NCI-H748 treated with DMSO at 0.1 percent for 48 hours (cell line): ENCODE results near the gene AKR1B15.

Source experiments
- DNase-seq: peaks from one replicate; lab custom pipeline; 2025; lab: John Stamatoyannopoulos, UW

AKR1B15 gene

DNA sequence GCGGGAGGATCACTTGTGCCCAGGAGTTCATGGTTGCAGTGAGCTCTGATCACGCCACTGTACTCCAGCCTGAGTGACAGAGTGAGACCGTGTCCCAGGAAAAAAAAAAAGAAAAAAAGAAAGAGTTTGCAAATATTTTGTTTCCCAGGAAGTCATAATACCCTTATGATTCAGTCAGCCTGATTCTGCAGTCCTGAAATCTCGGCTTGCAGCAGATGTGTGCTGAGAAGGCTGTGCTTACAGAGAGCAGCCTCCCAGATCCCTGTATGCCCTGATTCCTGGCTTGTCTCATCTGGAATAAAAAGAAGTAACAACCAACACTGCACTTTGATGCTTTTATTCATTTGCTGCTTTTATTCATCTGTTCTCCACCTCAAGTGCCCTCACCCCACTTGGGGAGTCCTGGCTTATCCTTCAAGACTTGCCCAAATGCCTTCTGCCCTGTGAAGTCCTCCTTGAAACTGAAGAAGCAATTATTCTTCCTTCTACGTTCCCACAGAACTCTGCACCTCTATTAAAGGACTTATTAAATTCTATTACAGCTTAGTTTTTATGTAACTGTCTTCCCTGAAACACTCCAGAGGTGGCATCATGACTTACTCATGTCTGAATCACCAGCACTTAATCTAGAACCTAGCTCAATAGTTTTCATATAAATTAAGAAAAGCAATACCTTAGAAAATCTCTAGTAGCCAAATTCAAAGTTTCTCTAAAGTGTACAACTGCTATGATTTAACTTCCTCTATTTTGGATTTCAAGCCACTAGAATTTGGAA, 70.0 kb downstream of the AKR1B15 start:
- no peak for DNase-seq

DNA sequence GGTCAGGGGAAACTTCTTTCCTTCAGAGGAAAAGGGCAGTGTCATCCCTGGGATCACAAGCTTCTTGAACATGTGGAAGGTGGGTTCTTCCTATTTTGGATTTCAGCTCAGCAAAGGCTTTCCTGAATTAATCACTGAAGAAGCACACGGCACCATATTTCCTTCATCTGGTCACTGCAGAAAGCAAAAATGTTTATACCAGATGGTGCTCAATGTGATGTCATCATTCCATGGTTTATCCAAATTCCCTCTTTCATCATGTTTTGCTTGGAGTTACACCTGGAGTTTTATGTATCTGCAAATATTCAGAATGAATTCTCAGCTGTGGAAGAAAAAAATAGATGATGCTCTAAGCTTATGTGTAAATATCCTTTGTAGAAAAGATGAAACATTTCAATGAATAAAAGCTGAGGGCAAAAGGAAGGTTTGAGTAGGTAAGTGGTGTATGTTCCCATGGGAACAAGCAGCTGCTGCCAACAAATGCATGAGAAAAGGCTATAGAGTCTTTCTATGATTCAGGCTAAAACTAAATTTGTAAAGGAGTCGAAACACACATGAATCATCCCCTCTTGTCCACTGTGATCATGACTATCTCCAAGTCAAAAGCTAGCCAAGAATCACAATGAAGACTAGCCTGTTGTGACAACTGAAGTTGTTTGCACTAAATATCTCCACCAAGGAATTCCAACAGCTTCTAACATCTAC, 70.9 kb downstream of the AKR1B15 start:
- peak; percentile 30 for DNase-seq

DNA sequence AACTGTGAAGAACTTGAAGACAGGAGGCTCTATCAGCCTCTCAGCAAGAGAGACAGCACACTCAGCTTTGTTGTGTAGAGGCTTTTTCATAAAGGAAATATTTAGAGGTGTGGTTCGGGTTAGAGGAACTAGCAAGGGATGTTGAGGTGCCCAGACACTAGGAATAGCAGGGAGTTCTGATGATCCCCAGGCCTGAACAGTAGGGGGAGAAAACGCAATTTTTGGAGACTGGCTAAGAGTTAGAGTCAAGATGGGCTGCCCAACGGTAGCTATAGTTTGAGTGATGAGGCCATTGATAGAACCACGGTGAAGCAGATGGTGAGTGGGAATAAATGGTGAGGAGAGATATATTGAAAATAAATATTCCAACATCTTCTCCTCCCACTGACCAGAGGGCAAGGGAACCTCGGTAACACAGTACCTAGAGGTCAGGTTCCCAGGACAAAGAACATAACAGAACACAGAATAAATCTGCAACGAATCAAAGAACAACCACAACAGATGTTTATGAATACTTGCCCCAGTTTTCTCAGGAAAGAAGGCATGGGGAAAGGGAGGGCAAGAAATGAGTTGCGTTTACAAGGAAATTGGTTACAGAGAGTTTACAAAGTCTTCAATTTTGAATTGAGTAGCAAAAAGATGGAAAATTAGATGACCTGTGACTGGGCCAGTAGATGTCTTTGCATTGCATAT, 73.5 kb downstream of the AKR1B15 start:
- no peak for DNase-seq

DNA sequence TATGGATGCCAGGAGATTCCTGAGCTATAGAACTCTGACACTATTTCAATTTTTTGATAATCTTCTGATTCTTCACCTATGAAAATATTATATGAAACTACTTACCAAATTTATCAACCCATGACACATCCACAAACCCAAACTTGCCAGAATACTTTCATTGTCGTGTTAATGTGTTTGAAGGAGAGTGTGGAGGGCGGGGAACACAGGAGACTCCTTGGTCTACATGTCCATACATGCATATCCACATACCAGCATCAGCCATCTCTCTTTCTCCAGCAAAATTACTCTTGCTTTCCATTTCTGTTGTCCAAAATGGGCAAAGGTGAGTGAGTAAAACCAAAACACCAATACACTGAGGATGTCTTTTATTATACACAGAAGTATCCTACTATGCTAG, 74.3 kb downstream of the AKR1B15 start:
- DNase-seq = no peak

DNA sequence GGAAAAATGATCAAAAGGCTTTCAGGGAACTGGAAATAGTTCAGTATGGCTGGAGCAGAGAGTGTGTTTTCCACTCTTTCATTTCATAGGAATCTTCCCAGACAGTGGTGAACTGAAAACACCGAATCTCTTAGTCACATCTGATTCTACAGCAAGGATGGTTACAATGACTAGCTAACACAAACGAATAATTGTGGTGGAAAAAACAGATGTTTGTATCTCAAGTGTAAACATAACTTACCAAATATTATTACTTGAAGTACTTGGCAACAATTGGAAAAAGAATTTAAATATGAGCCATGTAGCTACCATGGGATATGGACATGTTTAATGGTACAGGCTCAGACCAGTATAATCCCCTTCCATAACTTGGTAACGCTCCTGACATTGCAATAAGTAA, 76.6 kb downstream of the AKR1B15 start:
- no peak for DNase-seq

DNA sequence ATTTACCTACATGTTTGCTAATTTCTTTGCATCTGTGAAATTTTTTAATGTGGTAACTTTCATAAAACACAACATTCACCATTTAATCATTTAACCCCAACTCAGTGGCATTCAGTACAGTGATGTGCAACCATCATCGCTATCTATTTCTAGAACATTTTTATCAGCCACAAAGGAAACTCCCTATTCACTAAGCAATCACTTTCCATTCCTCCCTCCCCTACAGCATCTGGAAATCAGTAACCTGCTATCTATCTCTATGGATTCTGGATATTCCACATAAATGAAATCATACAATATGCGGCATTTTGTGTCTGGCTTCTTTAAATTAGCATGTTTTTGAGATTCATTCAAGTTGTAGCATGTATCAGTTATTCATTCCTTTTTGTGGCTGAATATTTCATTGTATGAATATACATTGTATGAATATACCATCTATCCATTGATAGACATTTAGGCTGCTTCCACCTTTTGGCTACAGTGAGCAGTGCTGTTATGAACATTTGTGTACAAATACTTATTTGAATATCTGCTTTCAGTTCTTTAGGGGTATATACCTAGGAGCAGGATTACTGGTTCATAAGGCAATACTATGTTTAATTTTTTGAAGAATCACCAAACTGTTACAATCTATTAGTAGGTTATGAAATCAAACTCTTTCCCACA, 78.3 kb downstream of the AKR1B15 start:
- no peak for DNase-seq

DNA sequence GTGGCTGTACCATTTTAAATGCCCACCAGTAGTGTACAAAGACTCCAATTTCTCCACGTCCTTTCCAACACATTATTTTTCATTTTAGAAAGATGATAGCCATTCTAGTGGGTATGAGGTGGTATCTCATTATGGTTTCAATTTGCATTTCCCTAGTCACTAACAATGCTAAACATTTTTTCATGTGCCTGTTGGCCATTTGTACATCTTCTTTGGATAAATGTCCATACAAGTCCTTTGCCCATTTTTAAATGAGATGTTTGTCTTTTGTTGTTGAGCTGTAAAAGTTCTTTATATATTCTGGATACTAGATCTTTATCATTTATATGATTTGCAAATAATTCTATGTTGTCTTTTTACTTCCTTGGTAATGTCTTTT, 78.9 kb downstream of the AKR1B15 start:
- DNase-seq = no peak

DNA sequence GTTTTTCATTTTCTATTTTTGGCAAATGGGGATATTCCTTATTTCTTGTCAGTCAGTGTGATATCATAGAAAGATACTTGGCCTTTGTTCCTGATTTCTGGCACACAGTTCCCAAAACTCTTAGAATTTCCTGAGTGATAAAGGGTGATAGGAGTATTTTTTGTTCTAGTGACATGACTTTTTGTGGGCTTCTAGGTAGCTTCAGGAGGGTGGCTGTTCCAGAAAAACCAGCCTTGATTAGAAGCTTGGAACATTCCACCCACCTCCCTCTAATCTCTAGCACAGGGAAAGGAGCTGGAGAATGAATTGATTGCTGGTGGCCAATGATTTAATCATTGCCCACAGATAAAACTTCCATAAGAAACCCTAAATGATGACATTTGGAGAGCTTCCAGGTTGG, 80.5 kb downstream of the AKR1B15 start:
- DNase-seq = no peak
